Upper lobe of left lung (tissue), 6 donors: ENCODE results near the gene EXOC6B. TPM values are rescaled to one million over a fixed set of nuclear protein-coding genes. Genes with fewer than 3 reads are reported as not detected.
"Not testable (repeated sequence)": the region's sequence is repeated elsewhere in the genome, so short reads cannot be mapped to it uniquely, and the experiment has no call there.

Experiments
- ATAC-seq, 2 donors: fragments of 200-7000 bp; cut with Tn5 transposase; one replicate each; pipeline ENCODE4 v1.9.1; 2022; ENCODE audit warnings: mild to moderate bottlenecking in 2 of 2, moderate library complexity in 2 of 2; ENCODE audit not compliant: low FRiP score in 2 of 2
- DNase-seq, 2 donors: peaks; one replicate each; pipeline ENCODE4 v3.0.0-alpha.2; 2019 to 2020
- H3K27ac ChIP-seq, 4 donors: fragments of 200-600 bp; sonication (generic); one replicate each; pipeline ENCODE4 v1.5.1; 2016 to 2019
- H3K27me3 ChIP-seq, 4 donors: fragments of 200-600 bp; sonication (generic); one replicate each; pipeline ENCODE4 v1.5.1; 2017 to 2019
- H3K36me3 ChIP-seq, 4 donors: fragments of 200-600 bp; sonication (generic); one replicate each; pipeline ENCODE4 v1.5.1; 2016 to 2019
- H3K4me1 ChIP-seq, 4 donors: fragments of 200-600 bp; sonication (generic); one replicate each; pipeline ENCODE4 v1.5.1; 2018 to 2019
- H3K4me3 ChIP-seq, 4 donors: fragments of 200-600 bp; sonication (generic); one replicate each; pipeline ENCODE4 v1.5.1; 2017 to 2019; ENCODE audit warnings: mild to moderate bottlenecking in 2 of 4, moderate library complexity in 1 of 4
- H3K9me3 ChIP-seq, 4 donors: fragments of 200-600 bp; sonication (generic); one replicate each; pipeline ENCODE4 v1.5.1; 2018 to 2019
- CTCF ChIP-seq, 6 experiments: fragments of 450-650 bp in 4 of 6; fragments of 200-600 bp in 2 of 6; sonication (generic) in 2 of 6; IDR thresholded peaks; one replicate each; pipeline ENCODE4 v1.5.1; 2016 to 2019; ENCODE audit warnings: antibody characterized with exemption in 6 of 6
- EP300 ChIP-seq, 4 donors: sonication (generic); formaldehyde crosslinking; IDR thresholded peaks; one replicate each; pipeline ENCODE4 v1.5.1; 2017; ENCODE audit warnings: antibody characterized with exemption in 4 of 4, control low read depth in 2 of 4
- POLR2A ChIP-seq, 4 donors: fragments of 450-650 bp; IDR thresholded peaks; one replicate each; pipeline ENCODE4 v1.5.1; 2016 to 2017; ENCODE audit warnings: antibody characterized with exemption in 4 of 4, mild to moderate bottlenecking in 2 of 4
- POLR2AphosphoS5 ChIP-seq, 2 donors: sonication (generic); formaldehyde crosslinking; IDR thresholded peaks; one replicate each; pipeline ENCODE4 v1.5.1; 2017; ENCODE audit warnings: antibody characterized with exemption in 2 of 2
- WGBS, 2 donors: methylation state at CpG; one replicate each; pipeline ENCODE4 v1.1.5; 2017 to 2018; 5-methylcytosine and 5-hydroxymethylcytosine counted together
- total RNA-seq, 6 donors: library from RNA; depleted of rRNA in 4 of 6; stranded (reverse); fragments of >200 nt in 4 of 6; gene quantifications; one replicate each; pipeline versions ENCODE4 v1.1.0 to v1.2.1, GENCODE V29; 2016 to 2021
- donor health status: DM: no; HTN: no; CAD: no; lungs with moderate emphysema.
- donor health status: DM: no; HTN: yes; CAD: no; lungs with severe emphysema.

EXOC6B gene
- total RNA-seq, 6 donors from 2014 or later, result 11.0 to 56.6 (median 24.0) TPM

- Histone ChIP-seq H3K36me3 (peaks cover 0 to 4% (median 0%) of the 10 kb centered on the region in 4 donors), H3K9me3 (no peaks in the 10 kb centered on the region), H3K4me1 (peaks cover 0 to 2% (median 0%) of the 10 kb centered on the region in 4 donors), H3K27ac (no peak overlapping the region), H3K4me3 (no peak overlapping the region), H3K27me3 (no peaks in the 10 kb centered on the region)
- WGBS, 2 donors, result 86 to 89% methylated on average over 1 of the region's 1 CpG
- DNase-seq, result no peak
- ATAC-seq, result no peak
- no peak for TF ChIP-seq POLR2A (IDR thresholded peaks at IDR 0.05)
- TF ChIP-seq POLR2AphosphoS5 (IDR thresholded peaks at IDR 0.05), result no peak
- TF ChIP-seq EP300 (IDR thresholded peaks at IDR 0.05), result no peak
- TF ChIP-seq CTCF (IDR thresholded peaks at IDR 0.05), result no peak
Measured at GRCh38 chr2:72555943-72556342, 269.9 kb downstream of the EXOC6B start.

DNA sequence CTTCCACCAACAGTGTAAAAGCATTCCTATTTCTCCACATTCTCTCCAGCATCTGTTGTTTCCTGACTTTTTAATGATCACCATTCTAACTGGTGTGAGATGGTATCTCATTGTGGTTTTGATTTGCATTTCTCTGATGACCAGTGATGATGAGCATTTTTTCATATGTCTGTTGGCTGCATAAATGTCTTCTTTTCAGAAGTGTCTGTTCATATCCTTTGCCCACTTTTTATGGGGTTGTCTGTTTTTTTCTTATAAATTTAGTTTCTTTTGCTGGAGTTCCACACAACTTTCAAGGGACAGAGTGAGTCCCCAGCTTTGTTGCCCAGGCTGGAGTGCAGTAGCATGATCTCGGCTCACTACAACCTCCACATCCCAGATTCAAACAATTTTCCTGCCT is 270.5 kb downstream of the EXOC6B start:
- not testable (repeated sequence) for DNase-seq, H3K36me3 ChIP-seq, H3K4me3 ChIP-seq, H3K27ac ChIP-seq, H3K4me1 ChIP-seq, ATAC-seq, H3K27me3 ChIP-seq, H3K9me3 ChIP-seq
- WGBS, 2 donors, result 92 to 100% methylated on average over 1 of the region's 1 CpG

GRCh38 chr2:72554910-72555309 is 270.9 kb downstream of the EXOC6B start:
- not testable (repeated sequence) for DNase-seq, H3K27ac ChIP-seq, H3K36me3 ChIP-seq, H3K4me1 ChIP-seq, H3K4me3 ChIP-seq, H3K27me3 ChIP-seq, H3K9me3 ChIP-seq, ATAC-seq
- WGBS, 2 donors, result 100% methylated on average over 1 of the region's 1 CpG

GRCh38 chr2:72554381-72554780 is 271.5 kb downstream of the EXOC6B start:
- no peak overlapping the region for H3K4me3 ChIP-seq
- TF ChIP-seq POLR2AphosphoS5 (IDR thresholded peaks at IDR 0.05) (no peak), POLR2A (IDR thresholded peaks at IDR 0.05) (no peak), EP300 (IDR thresholded peaks at IDR 0.05) (no peak), CTCF (IDR thresholded peaks at IDR 0.05) (no peak)
- no peak overlapping the region for H3K27ac ChIP-seq
- peaks cover 0 to 4% (median 0%) of the 10 kb centered on the region in 4 donors for H3K36me3 ChIP-seq
- H3K4me1 ChIP-seq, result no peaks in the 10 kb centered on the region
- no peak for DNase-seq
- ATAC-seq, result no peak
- no peaks in the 10 kb centered on the region for H3K9me3 ChIP-seq
- H3K27me3 ChIP-seq, result no peaks in the 10 kb centered on the region

- ATAC-seq, result no peak
- WGBS, 2 donors, result 53 to 60% methylated on average over 5 of the region's 5 CpGs
- Histone ChIP-seq H3K36me3 (no peaks in the 10 kb centered on the region), H3K4me3 (no peak overlapping the region), H3K27ac (no peak overlapping the region), H3K4me1 (peaks cover 0 to 5% (median 0%) of the 10 kb centered on the region in 4 donors), H3K27me3 (no peaks in the 10 kb centered on the region), H3K9me3 (no peaks in the 10 kb centered on the region)
- DNase-seq, result no peak
- TF ChIP-seq EP300 (IDR thresholded peaks at IDR 0.05) (no peak), POLR2AphosphoS5 (IDR thresholded peaks at IDR 0.05) (no peak), POLR2A (IDR thresholded peaks at IDR 0.05) (no peak), CTCF (IDR thresholded peaks at IDR 0.05) (no peak)
Measured at GRCh38 chr2:72548081-72548764, 277.6 kb downstream of the EXOC6B start.

GRCh38 chr2:72545790-72546189 is 280.0 kb downstream of the EXOC6B start:
- Histone ChIP-seq H3K27me3 (no peaks in the 10 kb centered on the region), H3K4me3 (no peak overlapping the region), H3K4me1 (peaks cover 0 to 5% (median 0%) of the 10 kb centered on the region in 4 donors), H3K36me3 (no peaks in the 10 kb centered on the region), H3K9me3 (no peaks in the 10 kb centered on the region), H3K27ac (no peak overlapping the region)
- no peak for TF ChIP-seq CTCF (IDR thresholded peaks at IDR 0.05)
- TF ChIP-seq POLR2AphosphoS5 (IDR thresholded peaks at IDR 0.05), result no peak
- no peak for TF ChIP-seq POLR2A (IDR thresholded peaks at IDR 0.05)
- no peak for TF ChIP-seq EP300 (IDR thresholded peaks at IDR 0.05)
- 95 to 100% methylated on average over 1 of the region's 1 CpG for WGBS, 2 donors
- ATAC-seq, result no peak
- no peak for DNase-seq
